Neutrophil (primary cell): ENCODE data around the gene ASZ1.
"Not testable (repeated sequence)": the region's sequence is repeated elsewhere in the genome, so short reads cannot be mapped to it uniquely, and the experiment has no call there.

ENCODE experiments used
- H3K27ac ChIP-seq: fragments of 200-600 bp; sonication (generic); 2 replicates; pipeline ENCODE4 v1.5.1; 2016; ENCODE audit warnings: mild to moderate bottlenecking, moderate library complexity
- H3K27me3 ChIP-seq: fragments of 200-600 bp; sonication (generic); 2 replicates; pipeline ENCODE4 v1.6.0; 2016; ENCODE audit warnings: mild to moderate bottlenecking
- H3K36me3 ChIP-seq: fragments of 200-600 bp; sonication (generic); 2 replicates; pipeline ENCODE4 v1.5.1; 2017
- H3K4me1 ChIP-seq, 2 experiments: fragments of 200-600 bp in 1 of 2; sonication (generic) in 1 of 2; 1 replicate in 1 of 2; 2 replicates in 1 of 2; pipeline versions ENCODE4 v1.5.1 to v1.6.1; 2013 to 2016; ENCODE audit warnings: low read depth in 1 of 2, low read length in 1 of 2, mild to moderate bottlenecking in 1 of 2, moderate library complexity in 1 of 2; ENCODE audit not compliant: control insufficient read depth in 1 of 2, insufficient read depth in 1 of 2
- H3K4me3 ChIP-seq, 2 experiments: fragments of 200-600 bp in 1 of 2; sonication (generic) in 1 of 2; 1 replicate in 1 of 2; 2 replicates in 1 of 2; pipeline ENCODE4 v1.5.1; 2013 to 2016; ENCODE audit warnings: low read depth in 1 of 2, low read length in 1 of 2, mild to moderate bottlenecking in 1 of 2, moderate library complexity in 1 of 2
- H3K9me3 ChIP-seq: fragments of 200-600 bp; sonication (generic); 2 replicates; pipeline ENCODE4 v1.5.1; 2016
- CTCF ChIP-seq: fragments of 200-600 bp; sonication (generic); IDR thresholded peaks from 2 replicates; pipeline ENCODE4 v1.5.1; 2016; ENCODE audit warnings: antibody characterized with exemption

ASZ1 gene

GRCh38 chr7:117444646-117445045, 17.4 kb upstream of the ASZ1 start:
- Histone ChIP-seq H3K36me3 (no peaks in the 10 kb centered on the region), H3K4me3 (no peak overlapping the region), H3K9me3 (no peaks in the 10 kb centered on the region), H3K4me1 (no peaks in the 10 kb centered on the region), H3K27ac (no peak overlapping the region), H3K27me3 (no peaks in the 10 kb centered on the region)
- TF ChIP-seq CTCF: no peak

DNA sequence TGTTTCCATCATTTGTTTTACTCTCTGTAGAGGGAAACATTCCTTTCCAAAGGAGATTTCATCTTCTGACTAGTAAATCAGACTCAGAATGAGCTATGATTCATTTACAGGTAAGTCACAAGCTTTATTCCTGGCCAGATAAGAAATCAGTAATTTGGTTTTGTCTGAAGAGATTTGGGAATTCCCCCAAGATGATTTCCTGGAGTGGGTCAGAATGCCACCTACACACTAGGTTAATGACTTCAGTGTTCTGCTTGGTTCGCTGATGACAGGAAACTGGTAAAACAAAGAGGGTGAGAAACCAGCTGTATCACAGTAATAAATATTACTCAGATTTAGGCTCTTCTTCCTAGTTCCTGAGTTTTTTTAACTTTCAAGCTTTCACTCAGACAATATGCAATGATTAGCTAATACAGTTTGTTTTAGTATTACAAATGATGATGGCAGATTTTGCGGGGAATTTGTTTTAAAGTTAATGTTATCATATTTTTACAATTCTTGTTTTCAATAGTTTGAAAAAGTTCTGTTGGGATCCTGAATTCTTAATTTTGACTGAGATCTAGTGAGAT, 8.3 kb upstream of the ASZ1 start:
- TF ChIP-seq CTCF: no peak
- H3K27me3 ChIP-seq: no peaks in the 10 kb centered on the region
- no peaks in the 10 kb centered on the region for H3K36me3 ChIP-seq
- H3K27ac ChIP-seq: no peak overlapping the region
- H3K4me3 ChIP-seq: no peak overlapping the region
- H3K4me1 ChIP-seq: no peaks in the 10 kb centered on the region
- no peaks in the 10 kb centered on the region for H3K9me3 ChIP-seq

GRCh38 chr7:117424090-117424829, 3.0 kb downstream of the ASZ1 start:
- Histone ChIP-seq H3K4me1 (no peaks in the 10 kb centered on the region), H3K27me3 (no peaks in the 10 kb centered on the region), H3K36me3 (no peaks in the 10 kb centered on the region), H3K9me3 (no peaks in the 10 kb centered on the region), H3K27ac (no peak overlapping the region), H3K4me3 (no peak overlapping the region)
- no peak for TF ChIP-seq CTCF

DNA sequence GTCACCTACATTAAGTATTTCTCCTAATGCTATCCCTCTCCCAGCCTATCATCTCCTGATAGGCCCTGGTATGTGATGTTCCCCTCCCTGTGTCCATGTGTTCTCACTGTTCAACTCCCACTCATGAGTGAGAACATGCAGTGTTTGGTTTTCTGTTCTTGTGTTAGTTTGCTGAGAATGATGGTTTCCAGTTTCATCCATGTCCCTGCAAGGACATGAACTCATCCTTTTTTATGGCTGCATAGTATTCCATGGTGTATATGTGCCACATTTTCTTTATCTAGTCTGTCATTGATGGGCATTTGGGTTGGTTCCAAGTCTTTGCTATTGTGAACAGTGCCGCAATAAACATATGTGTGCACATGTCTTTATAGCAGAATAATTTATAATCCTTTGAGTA, 12.7 kb downstream of the ASZ1 start:
- not testable (repeated sequence) for H3K4me3 ChIP-seq, H3K36me3 ChIP-seq, H3K27ac ChIP-seq, H3K9me3 ChIP-seq, H3K4me1 ChIP-seq, H3K27me3 ChIP-seq

- no peak overlapping the region for H3K27ac ChIP-seq
- no peaks in the 10 kb centered on the region for H3K4me1 ChIP-seq
- no peak overlapping the region for H3K4me3 ChIP-seq
- no peaks in the 10 kb centered on the region for H3K36me3 ChIP-seq
- TF ChIP-seq CTCF: no peak
- H3K9me3 ChIP-seq: no peaks in the 10 kb centered on the region
- H3K27me3 ChIP-seq: no peaks in the 10 kb centered on the region
These were observed 14.2 kb downstream of the ASZ1 start for GRCh38 chr7:117412946-117413559.

DNA sequence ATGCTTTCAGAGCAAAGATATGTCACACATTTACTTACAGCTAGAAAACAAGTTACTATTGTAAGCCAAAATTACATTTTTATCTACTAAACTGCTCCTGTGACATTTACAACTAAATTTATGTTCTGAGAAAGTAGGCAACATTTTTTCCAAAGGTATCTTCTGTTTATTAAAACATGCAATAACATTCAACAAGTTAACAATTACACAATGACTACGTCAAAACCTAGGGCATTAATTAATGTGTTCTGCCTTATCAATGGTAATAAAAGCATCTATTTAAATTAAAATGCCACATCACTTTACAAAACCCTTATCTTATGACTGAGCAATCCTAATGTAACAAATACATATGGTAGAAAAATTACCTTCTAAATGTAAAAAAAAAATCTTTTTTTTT, 14.9 kb downstream of the ASZ1 start:
- H3K27ac ChIP-seq: no peak overlapping the region
- no peak overlapping the region for H3K4me3 ChIP-seq
- no peak for TF ChIP-seq CTCF
- H3K4me1 ChIP-seq: no peaks in the 10 kb centered on the region
- H3K9me3 ChIP-seq: no peaks in the 10 kb centered on the region
- H3K36me3 ChIP-seq: no peaks in the 10 kb centered on the region
- no peaks in the 10 kb centered on the region for H3K27me3 ChIP-seq
